Measurements from ENCODE around the gene MEGF9.

GRCh38 chr9:120733190-120733589 lies 18.9 kb upstream of the MEGF9 start:
- TF ChIP-seq CTCF (IDR thresholded peaks at IDR 0.05) (no peak), EZH2 (IDR thresholded peaks at IDR 0.05; ENCODE audit: borderline replicate concordance, insufficient read depth, low read depth, low read length, poor library complexity, severe bottlenecking) (no peak)
